ENCODE data around the gene TP53INP2. TPM values are rescaled to one million over a fixed set of nuclear protein-coding genes. Genes with fewer than 3 reads are reported as not detected.

The TP53INP2 gene
- total and polyA plus RNA-seq, 2 of the 8 experiments (the other 6 are each of a cell fraction or from before 2014, with no cell fraction given), result 2.4 to 4.8 TPM

DNA sequence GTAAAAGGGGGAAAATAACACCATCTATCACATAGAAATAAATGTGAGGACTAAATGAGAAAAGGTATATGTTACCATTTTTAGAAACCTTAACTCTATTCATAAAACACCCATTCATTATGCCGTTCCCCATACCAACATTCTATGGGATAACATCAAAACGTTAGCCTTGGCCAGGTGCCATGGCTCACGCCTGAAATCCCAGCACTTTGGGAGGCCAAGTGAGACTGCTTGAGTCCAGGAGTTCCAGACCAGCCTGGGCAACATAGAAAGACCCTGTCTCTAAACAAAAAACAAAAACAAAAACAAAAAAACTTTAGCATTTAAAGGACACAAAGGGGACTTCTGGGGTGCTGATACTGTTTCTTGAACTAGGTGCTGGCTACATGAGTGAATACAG is 28.6 kb upstream of the TP53INP2 start:
- Histone ChIP-seq H2BK12ac (ENCODE audit: low read depth, low read length) (no peak overlapping the region), H3K23ac (ENCODE audit: insufficient read length) (no peak overlapping the region), H4K20me1 (replicated peaks in 1 of 2; ENCODE audit: control insufficient read depth in 1 of 2, insufficient read depth in 2 of 2, low read length in 2 of 2) (no peaks in the 10 kb centered on the region), H4K5ac (ENCODE audit: insufficient read length, low read depth, low read length) (no peak overlapping the region), H2BK5ac (ENCODE audit: low read depth, low read length) (no peak overlapping the region), H3K4ac (replicated peaks; ENCODE audit: insufficient read length, low read depth, low read length) (no peak overlapping the region), H4K91ac (replicated peaks; ENCODE audit: insufficient read length, low read length) (no peak overlapping the region), H3K79me2 (ENCODE audit: control insufficient read depth in 1 of 2, insufficient read depth in 2 of 2, low read length in 2 of 2) (peaks cover 0 to 19% of the 10 kb centered on the region in 2 experiments; a peak in 2 of 4 replicates), H4K8ac (ENCODE audit: extremely low read depth, insufficient read depth, low read length) (no peak overlapping the region), H2BK15ac (ENCODE audit: low read length) (no peak overlapping the region), H2BK20ac (ENCODE audit: low read length) (no peak overlapping the region), H3K18ac (ENCODE audit: extremely low read depth, low read length) (no peak overlapping the region), H2AFZ (ENCODE audit: low read length) (no peak overlapping the region), H2AK5ac (ENCODE audit: low read depth, low read length) (no peak overlapping the region), H3K56ac (replicated peaks; ENCODE audit: insufficient read length, low read depth, low read length) (no peak overlapping the region), H3K23me2 (ENCODE audit: low read depth, low read length) (no peaks in the 10 kb centered on the region; the same call in 1 of the 2 replicates), H3K27me3 (replicated peaks in 1 of 4; ENCODE audit: control insufficient read depth in 3 of 4, extremely low read depth in 1 of 4, insufficient read depth in 3 of 4, low read length in 3 of 4) (no peaks in the 10 kb centered on the region), H3K14ac (ENCODE audit: insufficient read length) (no peak overlapping the region), H3K36me3 (ENCODE audit: control insufficient read depth in 2 of 4, insufficient read depth in 4 of 4, low read length in 3 of 4) (no peaks in the 10 kb centered on the region), H3K4me3 (ENCODE audit: extremely low read depth in 1 of 4, insufficient read depth in 2 of 4, low read depth in 3 of 4, low read length in 4 of 4) (peak overlapping the region in 2 of 4 experiments; percentile 68 to 82; a peak in 3 of 8 replicates), H3K9me3 (ENCODE audit: insufficient read depth in 2 of 2, low read depth in 1 of 2, low read length in 1 of 2) (no peaks in the 10 kb centered on the region), H3K4me2 (ENCODE audit: insufficient read depth in 1 of 2, low read depth in 2 of 2, low read length in 2 of 2) (peak overlapping the region; percentile 67 to 69; a peak in 2 of 4 replicates), H3K79me1 (ENCODE audit: low read depth, low read length) (no peaks in the 10 kb centered on the region), H3K4me1 (replicated peaks in 1 of 4; ENCODE audit: control insufficient read depth in 3 of 4, insufficient read depth in 4 of 4, low read length in 3 of 4) (no peaks in the 10 kb centered on the region), H3K27ac (ENCODE audit: low read depth, low read length) (no peak overlapping the region), H2BK120ac (replicated peaks; ENCODE audit: low read depth, low read length) (no peak overlapping the region), H3K9ac (replicated peaks in 1 of 4; ENCODE audit: extremely low read depth in 1 of 4, low read depth in 3 of 4, low read length in 3 of 4) (no peak overlapping the region)
- CTCF ChIA-PET (ENCODE audit: partially characterized antibody), result no interaction called here
- FAIRE-seq (no peak), DNase-seq (ENCODE audit: low read depth in 1 of 2, low spot score in 2 of 2) (no peak)
- POLR2A ChIA-PET (ENCODE audit: partially characterized antibody), result interaction anchor here (2.1 kb wide), 1 partner anchor 28 kb away, joined by 8 read pairs; the partner anchor contains the start of gene TP53INP2
- WGBS, 2 experiments (ENCODE audit: extremely low coverage in 1 of 2, insufficient coverage in 1 of 2, insufficient read length in 1 of 2, insufficient replicate concordance in 2 of 2, low coverage in 1 of 2, low lambda C conversion rate in 2 of 2, missing lambda C conversion rate in 1 of 2), result 81% methylated on average over 3 of the region's 3 CpGs; no CpG with 5 or more reads in 1 of the 2 experiments
- TF ChIP-seq HDAC6 (IDR thresholded peaks at IDR 0.05; ENCODE audit: low read depth, low read length) (no peak), RBBP5 (IDR thresholded peaks at IDR 0.05; ENCODE audit: borderline replicate concordance, low read depth, low read length) (no peak), SP4 (IDR thresholded peaks at IDR 0.05; ENCODE audit: low read length) (no peak), JUN (IDR thresholded peaks at IDR 0.05; ENCODE audit: low read depth, low read length) (no peak), KDM4A (IDR thresholded peaks at IDR 0.05; ENCODE audit: low read depth, low read length, severe bottlenecking) (no peak), NANOG (IDR thresholded peaks at IDR 0.05; ENCODE audit: insufficient read depth, low read depth, low read length, poor library complexity, severe bottlenecking) (no peak), CHD1 (IDR thresholded peaks at IDR 0.05; ENCODE audit: low read depth, low read length) (no peak), CEBPB (IDR thresholded peaks at IDR 0.05; ENCODE audit: low read depth, low read length) (no peak)
- TF ChIP-seq, protein P1, sequence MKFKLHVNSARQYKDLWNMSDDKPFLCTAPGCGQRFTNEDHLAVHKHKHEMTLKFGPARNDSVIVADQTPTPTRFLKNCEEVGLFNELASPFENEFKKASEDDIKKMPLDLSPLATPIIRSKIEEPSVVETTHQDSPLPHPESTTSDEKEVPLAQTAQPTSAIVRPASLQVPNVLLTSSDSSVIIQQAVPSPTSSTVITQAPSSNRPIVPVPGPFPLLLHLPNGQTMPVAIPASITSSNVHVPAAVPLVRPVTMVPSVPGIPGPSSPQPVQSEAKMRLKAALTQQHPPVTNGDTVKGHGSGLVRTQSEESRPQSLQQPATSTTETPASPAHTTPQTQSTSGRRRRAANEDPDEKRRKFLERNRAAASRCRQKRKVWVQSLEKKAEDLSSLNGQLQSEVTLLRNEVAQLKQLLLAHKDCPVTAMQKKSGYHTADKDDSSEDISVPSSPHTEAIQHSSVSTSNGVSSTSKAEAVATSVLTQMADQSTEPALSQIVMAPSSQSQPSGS (IDR thresholded peaks at IDR 0.05; ENCODE audit: low read length), result no peak
- TF ChIP-seq, protein P2, sequence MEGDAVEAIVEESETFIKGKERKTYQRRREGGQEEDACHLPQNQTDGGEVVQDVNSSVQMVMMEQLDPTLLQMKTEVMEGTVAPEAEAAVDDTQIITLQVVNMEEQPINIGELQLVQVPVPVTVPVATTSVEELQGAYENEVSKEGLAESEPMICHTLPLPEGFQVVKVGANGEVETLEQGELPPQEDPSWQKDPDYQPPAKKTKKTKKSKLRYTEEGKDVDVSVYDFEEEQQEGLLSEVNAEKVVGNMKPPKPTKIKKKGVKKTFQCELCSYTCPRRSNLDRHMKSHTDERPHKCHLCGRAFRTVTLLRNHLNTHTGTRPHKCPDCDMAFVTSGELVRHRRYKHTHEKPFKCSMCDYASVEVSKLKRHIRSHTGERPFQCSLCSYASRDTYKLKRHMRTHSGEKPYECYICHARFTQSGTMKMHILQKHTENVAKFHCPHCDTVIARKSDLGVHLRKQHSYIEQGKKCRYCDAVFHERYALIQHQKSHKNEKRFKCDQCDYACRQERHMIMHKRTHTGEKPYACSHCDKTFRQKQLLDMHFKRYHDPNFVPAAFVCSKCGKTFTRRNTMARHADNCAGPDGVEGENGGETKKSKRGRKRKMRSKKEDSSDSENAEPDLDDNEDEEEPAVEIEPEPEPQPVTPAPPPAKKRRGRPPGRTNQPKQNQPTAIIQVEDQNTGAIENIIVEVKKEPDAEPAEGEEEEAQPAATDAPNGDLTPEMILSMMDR (IDR thresholded peaks at IDR 0.05; ENCODE audit: control extremely low read depth in 1 of 3, insufficient read depth in 1 of 3, low read depth in 1 of 3, low read length in 3 of 3), result no peak
